ENCODE results near the gene MLLT11.

The MLLT11 gene

GRCh38 chr1:151060007-151060656 is at the start of gene MLLT11:
MLLT11 (plus strand) TSS chr1:151060397; CDS start chr1:151067225, 6,828 bp downstream.
- no peak for DNase-seq (ENCODE audit: low read depth in 2 of 2)

- DNase-seq (ENCODE audit: low read depth in 2 of 2), result no peak
Measured at GRCh38 chr1:151011154-151011850, 48.9 kb upstream of the MLLT11 start.

- DNase-seq (ENCODE audit: low read depth in 2 of 2), result no peak
Measured at GRCh38 chr1:151012684-151013471, 47.3 kb upstream of the MLLT11 start.

GRCh38 chr1:151013518-151013917 is 46.7 kb upstream of the MLLT11 start:
- DNase-seq (ENCODE audit: low read depth in 2 of 2), result no peak

- DNase-seq (ENCODE audit: low read depth in 2 of 2), result peak; percentile 72 to 77
Measured at GRCh38 chr1:151024540-151025146, 35.6 kb upstream of the MLLT11 start.

GRCh38 chr1:151026460-151026859 is 33.7 kb upstream of the MLLT11 start:
- no peak for DNase-seq (ENCODE audit: low read depth in 2 of 2)

- no peak for DNase-seq (ENCODE audit: low read depth in 2 of 2)
Measured at GRCh38 chr1:151032164-151032563, 28.0 kb upstream of the MLLT11 start.

- no peak for DNase-seq (ENCODE audit: low read depth in 2 of 2)
Measured at GRCh38 chr1:151035167-151035566, 25.0 kb upstream of the MLLT11 start.

- no peak for DNase-seq (ENCODE audit: low read depth in 2 of 2)
Measured at GRCh38 chr1:151036356-151036755, 23.8 kb upstream of the MLLT11 start, which contains the start of gene BNIPL. BNIPL (plus strand) TSS chr1:151036586; CDS start chr1:151036726, 140 bp downstream.

GRCh38 chr1:151037032-151037431 is 23.2 kb upstream of the MLLT11 start:
- DNase-seq (ENCODE audit: low read depth in 2 of 2), result no peak

GRCh38 chr1:151039521-151039920 is 20.7 kb upstream of the MLLT11 start:
- DNase-seq (ENCODE audit: low read depth in 2 of 2), result no peak

GRCh38 chr1:151043163-151043562 is 17.0 kb upstream of the MLLT11 start:
- DNase-seq (ENCODE audit: low read depth in 2 of 2), result no peak

GRCh38 chr1:151047591-151047924 is 12.6 kb upstream of the MLLT11 start, which contains the start of gene C1orf56:
C1orf56 (plus strand) TSS chr1:151047751; CDS start chr1:151047848, 97 bp downstream.
- no peak for DNase-seq (ENCODE audit: low read depth in 2 of 2)

- DNase-seq (ENCODE audit: low read depth in 2 of 2), result no peak
Measured at GRCh38 chr1:151047925-151048644, 12.1 kb upstream of the MLLT11 start.

- no peak for DNase-seq (ENCODE audit: low read depth in 2 of 2)
Measured at GRCh38 chr1:151048645-151049032, 11.6 kb upstream of the MLLT11 start.

GRCh38 chr1:151049458-151049857 is 10.7 kb upstream of the MLLT11 start:
- DNase-seq (ENCODE audit: low read depth in 2 of 2), result no peak

- DNase-seq (ENCODE audit: low read depth in 2 of 2), result no peak
Measured at GRCh38 chr1:151050051-151050688, 10.0 kb upstream of the MLLT11 start.

GRCh38 chr1:151051356-151052009 is 8.7 kb upstream of the MLLT11 start:
- DNase-seq (ENCODE audit: low read depth in 2 of 2), result no peak

- no peak for DNase-seq (ENCODE audit: low read depth in 2 of 2)
Measured at GRCh38 chr1:151054971-151055547, 5.1 kb upstream of the MLLT11 start.

GRCh38 chr1:151055581-151055980 is 4.6 kb upstream of the MLLT11 start:
- DNase-seq (ENCODE audit: low read depth in 2 of 2), result no peak

All from stimulated activated CD4-positive, alpha-beta T cell treated with anti-CD3 and anti-CD28 coated beads, Interleukin-1b, Interleukin-23, amount 100 ng/mL, for 1 hour (primary cell).